Lower leg skin (tissue), 3 donors: ENCODE data around the gene SUPT4H1.

Experiments
- POLR2A ChIP-seq, 2 donors: fragments of 450-650 bp; IDR thresholded peaks; one replicate each; pipeline ENCODE4 v1.6.1; 2016 to 2017; ENCODE audit warnings: antibody characterized with exemption in 2 of 2, mild to moderate bottlenecking in 1 of 2, moderate library complexity in 1 of 2
- TF ChIP-seq, protein P1 (sequence below), 3 donors: fragments of 450-650 bp; IDR thresholded peaks; one replicate each; pipeline ENCODE4 v1.5.1; 2016; ENCODE audit warnings: antibody characterized with exemption in 3 of 3, mild to moderate bottlenecking in 3 of 3, moderate library complexity in 2 of 3

DNA sequence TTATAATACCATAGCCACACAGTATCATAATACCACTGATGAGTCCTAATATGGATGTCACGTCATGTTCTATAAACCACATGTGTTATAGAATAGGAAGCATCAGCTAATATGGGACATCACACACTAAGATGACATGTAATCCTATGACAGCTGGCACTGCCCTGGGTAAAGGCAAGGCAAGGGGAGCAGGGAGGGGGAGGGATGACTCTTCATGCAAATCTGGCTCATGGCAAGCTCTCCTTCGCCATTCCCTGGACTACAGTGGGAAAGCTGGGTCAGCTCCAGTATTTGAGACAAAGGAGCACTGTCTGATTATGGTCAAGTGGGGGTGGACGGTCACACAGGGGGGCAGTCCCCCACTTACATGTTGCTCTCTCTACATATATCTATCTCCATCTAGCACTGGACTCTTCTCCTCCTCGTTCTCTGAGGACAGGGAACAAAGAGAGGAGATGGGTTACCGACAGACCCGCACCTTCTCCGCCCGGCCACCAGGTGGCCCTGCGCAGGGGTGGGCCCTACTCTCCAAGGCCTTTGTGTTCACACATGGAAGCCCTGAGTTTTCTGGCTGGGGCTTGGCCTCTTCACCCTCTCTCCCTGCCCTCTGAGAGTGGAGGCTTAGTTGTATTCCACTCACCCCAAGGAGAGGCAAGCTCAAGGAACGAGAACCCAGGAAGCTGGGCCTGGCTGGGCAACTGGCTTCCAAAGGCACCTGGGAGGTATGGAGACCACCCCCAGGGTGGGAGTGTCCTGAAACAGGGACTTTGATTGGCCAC lies 47.8 kb downstream of the SUPT4H1 start:
- TF ChIP-seq, protein P1, sequence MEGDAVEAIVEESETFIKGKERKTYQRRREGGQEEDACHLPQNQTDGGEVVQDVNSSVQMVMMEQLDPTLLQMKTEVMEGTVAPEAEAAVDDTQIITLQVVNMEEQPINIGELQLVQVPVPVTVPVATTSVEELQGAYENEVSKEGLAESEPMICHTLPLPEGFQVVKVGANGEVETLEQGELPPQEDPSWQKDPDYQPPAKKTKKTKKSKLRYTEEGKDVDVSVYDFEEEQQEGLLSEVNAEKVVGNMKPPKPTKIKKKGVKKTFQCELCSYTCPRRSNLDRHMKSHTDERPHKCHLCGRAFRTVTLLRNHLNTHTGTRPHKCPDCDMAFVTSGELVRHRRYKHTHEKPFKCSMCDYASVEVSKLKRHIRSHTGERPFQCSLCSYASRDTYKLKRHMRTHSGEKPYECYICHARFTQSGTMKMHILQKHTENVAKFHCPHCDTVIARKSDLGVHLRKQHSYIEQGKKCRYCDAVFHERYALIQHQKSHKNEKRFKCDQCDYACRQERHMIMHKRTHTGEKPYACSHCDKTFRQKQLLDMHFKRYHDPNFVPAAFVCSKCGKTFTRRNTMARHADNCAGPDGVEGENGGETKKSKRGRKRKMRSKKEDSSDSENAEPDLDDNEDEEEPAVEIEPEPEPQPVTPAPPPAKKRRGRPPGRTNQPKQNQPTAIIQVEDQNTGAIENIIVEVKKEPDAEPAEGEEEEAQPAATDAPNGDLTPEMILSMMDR (IDR thresholded peaks at IDR 0.05) = no peak
- TF ChIP-seq POLR2A (IDR thresholded peaks at IDR 0.05) = no peak
